Progenitor cell of endocrine pancreas (in vitro differentiated cells): Measurements from ENCODE around the gene TAF1A. TPM values are rescaled to one million over a fixed set of nuclear protein-coding genes. Genes with fewer than 3 reads are reported as not detected.

ENCODE experiments used
- DNase-seq: peaks from one replicate; pipeline ENCODE4 v3.0.0; 2021; ENCODE audit warnings: low spot score; ENCODE audit not compliant: unreplicated experiment
- H3K27ac Mint-ChIP-seq: 2 replicates; pipeline ENCODE4 v1.8.0; 2021; ENCODE audit warnings: mild to moderate bottlenecking, moderate library complexity, mixed read lengths
- H3K27me3 Mint-ChIP-seq: 2 replicates; pipeline ENCODE4 v1.8.0; 2021; ENCODE audit warnings: mixed read lengths
- H3K36me3 Mint-ChIP-seq: 2 replicates; pipeline ENCODE4 v1.8.0; 2022; ENCODE audit warnings: mixed read lengths; ENCODE audit not compliant: insufficient read depth
- H3K4me1 Mint-ChIP-seq: 2 replicates; pipeline ENCODE4 v1.8.0; 2021; ENCODE audit warnings: low read depth, mixed read lengths
- H3K4me3 Mint-ChIP-seq: 2 replicates; pipeline ENCODE4 v1.8.0; 2021; ENCODE audit warnings: low read depth, mild to moderate bottlenecking, moderate library complexity, mixed read lengths
- H3K9me3 Mint-ChIP-seq: 2 replicates; pipeline ENCODE4 v1.8.0; 2021; ENCODE audit warnings: low read depth, mixed read lengths
- long read RNA-seq: library from polyadenylated mRNA; unstranded; transcript quantifications from one replicate; pipeline ENCODE4 v2.0.0, GENCODE V29; 2020
- total RNA-seq: library from RNA; stranded (reverse); gene quantifications from 2 replicates; pipeline ENCODE4 v1.2.1, GENCODE V29; 2021
- TF ChIP-seq, protein P1 (sequence below): fragments of 200-600 bp; sonication (generic); IDR thresholded peaks from one replicate; pipeline ENCODE4 v1.5.0; 2021; ENCODE audit warnings: antibody characterized with exemption, mild to moderate bottlenecking; ENCODE audit not compliant: unreplicated experiment

TAF1A gene
- total RNA-seq: 19.7 and 20.7 TPM in 2 replicates
- long read RNA-seq, transcript TAF1A-201 (12 exons, 1,966 nt): minor isoform, 5 of 59 reads
- long read RNA-seq, transcript TAF1A-202 (11 exons, 1,894 nt): major isoform, 25 of 59 reads
- long read RNA-seq, partial matches to known transcripts: 10 of 59 reads
- long read RNA-seq, other reads (novel, unspliced or antisense): 19 of 59 reads

DNA sequence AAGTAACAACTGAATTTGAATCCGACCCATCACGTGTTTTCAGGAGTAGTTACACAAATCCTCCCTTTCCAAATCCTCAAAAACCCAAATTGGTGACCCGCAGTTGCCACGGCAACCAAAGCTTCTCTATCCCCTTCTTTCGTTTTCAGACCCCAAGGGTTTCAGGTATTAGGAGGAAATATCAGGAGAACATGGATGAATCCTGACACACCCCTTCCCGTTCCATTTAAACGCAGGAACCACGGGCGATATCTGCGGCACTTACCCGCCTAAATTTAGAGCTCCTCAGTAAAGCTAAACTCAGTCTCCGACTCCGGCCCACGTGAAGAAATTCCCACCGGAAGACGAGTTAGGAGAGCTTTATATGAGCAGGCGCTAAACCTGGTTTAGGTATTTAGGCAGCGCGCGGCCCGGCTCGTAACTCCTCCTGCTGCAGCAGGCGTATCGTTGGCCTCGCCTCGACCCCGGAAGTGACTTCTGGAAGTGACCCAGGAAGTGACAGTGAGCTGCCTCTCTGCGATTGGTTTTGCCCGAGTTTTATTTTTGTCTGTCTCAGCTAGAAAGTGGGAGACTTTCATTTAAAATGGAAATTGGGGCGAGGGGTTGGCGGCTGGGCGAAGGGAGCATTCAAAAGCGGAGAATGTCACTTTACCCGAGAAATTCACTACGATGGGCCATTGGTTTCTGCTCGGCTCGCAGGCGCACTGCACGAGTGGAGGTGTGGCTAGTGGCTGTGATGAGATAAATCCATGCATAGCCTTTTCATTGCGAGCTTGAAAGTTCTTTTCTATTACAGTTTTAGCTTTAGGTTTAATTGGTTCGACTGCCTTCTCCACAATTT, at the start of gene TAF1A:
TSS of gene TAF1A (minus strand) at position 472 of the 841 bp plus-strand sequence.
- TF ChIP-seq, protein P1, sequence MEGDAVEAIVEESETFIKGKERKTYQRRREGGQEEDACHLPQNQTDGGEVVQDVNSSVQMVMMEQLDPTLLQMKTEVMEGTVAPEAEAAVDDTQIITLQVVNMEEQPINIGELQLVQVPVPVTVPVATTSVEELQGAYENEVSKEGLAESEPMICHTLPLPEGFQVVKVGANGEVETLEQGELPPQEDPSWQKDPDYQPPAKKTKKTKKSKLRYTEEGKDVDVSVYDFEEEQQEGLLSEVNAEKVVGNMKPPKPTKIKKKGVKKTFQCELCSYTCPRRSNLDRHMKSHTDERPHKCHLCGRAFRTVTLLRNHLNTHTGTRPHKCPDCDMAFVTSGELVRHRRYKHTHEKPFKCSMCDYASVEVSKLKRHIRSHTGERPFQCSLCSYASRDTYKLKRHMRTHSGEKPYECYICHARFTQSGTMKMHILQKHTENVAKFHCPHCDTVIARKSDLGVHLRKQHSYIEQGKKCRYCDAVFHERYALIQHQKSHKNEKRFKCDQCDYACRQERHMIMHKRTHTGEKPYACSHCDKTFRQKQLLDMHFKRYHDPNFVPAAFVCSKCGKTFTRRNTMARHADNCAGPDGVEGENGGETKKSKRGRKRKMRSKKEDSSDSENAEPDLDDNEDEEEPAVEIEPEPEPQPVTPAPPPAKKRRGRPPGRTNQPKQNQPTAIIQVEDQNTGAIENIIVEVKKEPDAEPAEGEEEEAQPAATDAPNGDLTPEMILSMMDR: no peak
- no peaks in the 10 kb centered on the region for H3K9me3 Mint-ChIP-seq
- no peaks in the 10 kb centered on the region for H3K27me3 Mint-ChIP-seq
- H3K36me3 Mint-ChIP-seq: peaks cover 8% of the 10 kb centered on the region
- peak within 1 kb of the TSS; percentile 97 for H3K4me3 Mint-ChIP-seq
- peaks cover 29% of the 10 kb centered on the region for H3K4me1 Mint-ChIP-seq
- DNase-seq: peak; percentile 48
- peak within 1 kb of the TSS; percentile 97 for H3K27ac Mint-ChIP-seq

DNA sequence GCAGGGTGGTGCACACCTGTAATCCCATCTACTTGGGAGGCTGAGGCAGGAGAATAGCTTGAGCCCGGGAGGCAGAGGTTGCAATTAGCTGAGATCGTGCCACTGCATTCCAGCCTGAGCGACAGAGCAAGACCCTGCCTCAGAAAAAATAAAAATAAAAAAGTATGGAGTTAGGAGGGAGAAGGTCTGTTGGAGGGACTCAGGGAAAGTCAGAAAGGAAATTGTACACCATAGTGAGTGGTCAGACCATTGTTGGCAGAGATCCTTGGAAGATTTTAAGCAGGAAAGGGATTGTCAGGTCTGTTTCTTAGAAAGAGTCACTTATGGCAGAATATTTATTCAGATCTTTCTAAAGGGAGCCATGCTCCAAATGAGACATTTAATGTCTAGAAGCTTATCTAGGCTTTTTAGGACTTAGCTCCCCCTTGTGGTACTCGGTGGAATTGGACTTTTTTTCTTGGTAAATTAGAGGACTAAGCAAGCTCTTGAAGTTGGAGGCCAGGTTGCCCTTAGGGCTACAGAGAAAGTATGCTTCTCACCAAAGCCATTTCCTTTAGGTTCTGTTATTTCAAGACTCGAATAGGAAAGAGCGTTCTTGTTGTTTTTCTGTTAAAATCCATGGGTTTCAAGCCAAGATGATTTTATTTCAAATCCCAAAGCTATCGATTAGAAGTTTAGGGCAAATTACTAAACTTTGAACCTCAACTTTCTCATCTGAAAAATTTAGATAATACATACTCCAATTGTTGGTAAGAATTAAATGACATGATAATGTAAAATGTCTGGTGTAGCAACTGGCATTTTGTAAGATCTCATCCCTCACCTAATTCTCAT, 44.7 kb upstream of the TAF1A start:
- H3K4me1 Mint-ChIP-seq: no peaks in the 10 kb centered on the region
- H3K36me3 Mint-ChIP-seq: peaks cover 20% of the 10 kb centered on the region
- no peak overlapping the region for H3K4me3 Mint-ChIP-seq
- no peak overlapping the region for H3K27ac Mint-ChIP-seq
- DNase-seq: peak; percentile 46
- H3K27me3 Mint-ChIP-seq: no peaks in the 10 kb centered on the region
- H3K9me3 Mint-ChIP-seq: no peaks in the 10 kb centered on the region
- TF ChIP-seq, protein P1: peak; percentile 91

DNA sequence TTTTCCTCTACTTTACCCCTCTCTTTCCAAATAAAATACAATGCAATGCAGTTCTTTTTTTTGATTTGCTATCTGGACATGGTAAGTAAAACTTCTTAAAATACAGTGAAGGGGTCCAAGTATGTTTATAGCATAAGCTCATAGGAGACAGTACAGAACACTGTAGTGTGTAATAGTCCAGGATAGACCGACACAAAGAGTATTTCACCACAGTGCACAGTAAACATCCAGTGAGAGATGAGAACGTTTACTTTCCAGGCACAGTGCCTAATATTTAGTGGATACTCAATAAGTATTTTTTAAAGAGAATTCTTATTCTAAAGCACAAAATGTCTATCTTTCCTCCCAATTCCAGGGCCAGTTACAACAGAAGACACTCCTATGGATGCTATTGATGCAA, 43.0 kb upstream of the TAF1A start:
- Mint-ChIP-seq H3K4me3 (no peak overlapping the region), H3K36me3 (peaks cover 15% of the 10 kb centered on the region), H3K4me1 (no peaks in the 10 kb centered on the region), H3K9me3 (no peaks in the 10 kb centered on the region), H3K27ac (no peak overlapping the region), H3K27me3 (no peaks in the 10 kb centered on the region)
- TF ChIP-seq, protein P1: no peak
- DNase-seq: no peak

DNA sequence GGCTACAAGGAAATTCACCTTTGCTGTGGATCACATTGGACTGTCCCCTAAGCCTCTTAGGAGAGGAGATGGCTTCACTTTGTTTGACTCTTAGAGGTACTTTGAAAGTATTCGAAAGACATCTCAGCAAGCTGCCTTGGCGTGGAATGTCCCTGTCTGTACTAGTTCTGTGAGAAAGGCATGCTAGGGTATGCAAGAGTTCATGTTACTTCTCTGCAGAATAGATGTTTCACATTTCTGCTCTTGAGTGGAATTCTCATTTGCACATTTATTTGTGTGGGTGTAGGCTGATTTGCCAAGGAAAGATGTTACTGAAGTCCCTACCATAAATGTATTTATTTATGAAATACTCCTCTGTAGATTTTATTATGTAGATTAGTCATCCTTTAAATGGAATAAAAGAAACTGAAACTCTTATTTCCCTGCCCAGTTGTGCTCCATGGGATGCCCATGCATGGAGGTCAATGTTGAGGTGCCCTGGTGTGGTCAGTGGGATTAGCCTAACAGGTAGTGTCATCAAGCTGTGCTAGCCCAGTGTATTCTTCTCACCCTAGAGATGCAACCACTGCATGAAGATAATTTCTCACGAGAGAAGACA, 42.0 kb upstream of the TAF1A start:
- H3K4me1 Mint-ChIP-seq: no peaks in the 10 kb centered on the region
- no peaks in the 10 kb centered on the region for H3K9me3 Mint-ChIP-seq
- H3K4me3 Mint-ChIP-seq: no peak overlapping the region
- no peak for DNase-seq
- no peaks in the 10 kb centered on the region for H3K27me3 Mint-ChIP-seq
- no peak overlapping the region for H3K27ac Mint-ChIP-seq
- TF ChIP-seq, protein P1: no peak
- peaks cover 18% of the 10 kb centered on the region for H3K36me3 Mint-ChIP-seq
